ENCODE results near the gene P3H2. TPM values are rescaled to one million over a fixed set of nuclear protein-coding genes. Genes with fewer than 3 reads are reported as not detected.

P3H2 gene
- total and polyA plus RNA-seq, 2 experiments from 2014 or later = 8.2 to 24.2 TPM

DNA sequence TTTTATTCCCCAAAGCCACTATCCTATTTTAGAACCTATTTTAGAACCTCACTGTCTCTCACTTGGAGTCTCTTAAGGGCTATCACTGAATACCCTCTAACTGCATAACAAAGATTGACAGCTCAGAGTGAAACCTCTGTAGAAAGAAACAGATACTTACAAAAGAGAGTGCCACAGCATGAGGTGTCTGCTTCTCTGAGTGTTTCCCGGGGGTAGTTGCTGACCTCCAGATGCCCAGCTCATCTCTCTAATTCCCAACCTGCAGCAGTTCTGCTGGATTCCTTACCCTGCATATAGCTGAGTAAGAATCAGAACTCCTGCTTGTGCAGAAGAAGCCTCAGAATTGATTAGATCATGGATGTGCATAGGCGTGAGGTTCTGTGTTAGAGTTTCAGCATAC lies 34.5 kb downstream of the P3H2 start (continued):
- peak; percentile 76 for TF ChIP-seq ZNF462 (CRISPR knock-in tag; IDR thresholded peaks at IDR 0.05)

DNA sequence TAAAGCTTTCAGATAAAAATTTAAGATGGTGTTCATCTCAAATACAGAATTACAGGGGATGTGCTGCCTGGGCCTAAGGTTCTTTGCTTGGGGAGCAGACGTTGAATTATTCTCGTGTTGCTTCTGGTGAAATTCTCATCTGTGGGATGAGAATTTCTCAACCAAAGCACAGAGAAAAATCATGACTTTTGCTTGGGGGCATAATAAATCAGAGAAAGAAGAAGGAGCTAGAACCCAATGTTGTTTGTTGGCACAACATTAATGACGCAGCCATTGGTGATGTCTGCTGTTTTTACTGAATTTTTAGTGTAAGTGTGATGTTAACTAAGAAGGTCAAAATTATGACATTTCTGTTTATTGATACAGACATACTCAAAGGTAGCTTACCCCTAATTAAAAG lies 35.7 kb downstream of the P3H2 start:
- Histone ChIP-seq H3K4me2 (no peak overlapping the region), H4K20me1 (replicated peaks; ENCODE audit: insufficient read depth) (no peaks in the 10 kb centered on the region), H3K9me2 (ENCODE audit: insufficient read depth) (no peaks in the 10 kb centered on the region), H3F3A (replicated peaks; ENCODE audit: low read depth) (no peaks in the 10 kb centered on the region), H3K4me3 (no peak overlapping the region), H3K36me3 (ENCODE audit: insufficient read depth) (no peaks in the 10 kb centered on the region), H2AFZ (no peak overlapping the region), H3K79me2 (replicated peaks; ENCODE audit: insufficient read depth) (no peaks in the 10 kb centered on the region), H3K27ac (ENCODE audit: low read depth) (no peak overlapping the region), H3K27me3 (ENCODE audit: insufficient read depth) (no peaks in the 10 kb centered on the region), H3K4me1 (ENCODE audit: insufficient read depth) (peaks cover 5% of the 10 kb centered on the region; the same call in 1 of the 2 replicates)
- no peak overlapping the region for H3K27ac Mint-ChIP-seq
- no peak for TF ChIP-seq STAT1 (IDR thresholded peaks at IDR 0.05; ENCODE audit: unreplicated experiment)
- TF ChIP-seq JUNB (IDR thresholded peaks at IDR 0.05; ENCODE audit: unreplicated experiment) = no peak
- TF ChIP-seq ZNF462 (CRISPR knock-in tag; IDR thresholded peaks at IDR 0.05) = no peak
- DNase-seq (ENCODE audit: low spot score) (no peak), ATAC-seq (no peak)
- H3K4me1 Mint-ChIP-seq = peaks cover 36% of the 10 kb centered on the region
- no peaks in the 10 kb centered on the region for H3K9me3 Mint-ChIP-seq
- H3K36me3 Mint-ChIP-seq (ENCODE audit: low read depth) = peaks cover 3% of the 10 kb centered on the region; the same call in 1 of the 3 replicates
- H3K4me3 Mint-ChIP-seq = no peak overlapping the region
- H3K27me3 Mint-ChIP-seq (ENCODE audit: insufficient read depth, low read depth, poor library complexity) = no peaks in the 10 kb centered on the region

All from GM23338 (cell line).